GM10248 (cell line): ENCODE results near the gene ERBB4.

Experiments
- CTCF ChIA-PET: fragments of 300-600 bp; sonication (Branson Sonifier 250); formaldehyde crosslinking; extraction: SDS; loops from one replicate; lab custom pipeline; 2021; ENCODE audit warnings: antibody characterized with exemption; lab: Yijun Ruan, JAX
- POLR2A ChIA-PET: fragments of 350-650 bp; sonication (Branson Sonifier 250); formaldehyde crosslinking; extraction: SDS; loops from one replicate; lab custom pipeline; 2020; ENCODE audit warnings: antibody characterized with exemption; lab: Yijun Ruan, JAX
- DNase-seq: peaks from one replicate; pipeline ENCODE4 v3.0.0; 2012; ENCODE audit errors: extremely low spot score
- CTCF ChIP-seq: IDR thresholded peaks from 2 replicates; pipeline ENCODE4 v1.5.1; 2012; ENCODE audit warnings: mild to moderate bottlenecking, low read depth; ENCODE audit errors: extremely low read depth, missing control alignments, control extremely low read depth

The ERBB4 gene

DNA sequence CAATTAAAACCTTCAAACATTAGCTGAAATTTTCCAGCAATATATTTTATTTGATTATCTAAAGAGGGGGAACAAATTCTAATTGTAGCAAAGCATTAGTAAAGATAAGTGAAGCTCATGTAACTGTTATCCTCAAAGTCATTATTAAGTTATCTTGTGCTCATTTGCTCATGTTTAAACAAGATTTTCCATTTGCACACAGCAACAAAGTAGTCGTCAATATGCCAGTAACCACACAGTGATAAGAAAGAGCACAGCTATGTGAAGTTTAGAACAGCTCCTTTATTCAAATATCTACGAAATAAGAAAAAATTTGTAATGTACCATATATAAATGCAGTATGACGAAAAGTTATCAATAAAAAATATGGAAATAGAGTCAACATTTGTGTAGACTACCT is 159.5 kb downstream of the ERBB4 start:
- no peak for DNase-seq
- ChIA-PET POLR2A (no interaction called here), CTCF (interaction anchor here (0.8 kb wide), 1 partner anchor 12 kb away, joined by 3 read pairs; no protein-coding TSS in a partner anchor)
- TF ChIP-seq CTCF, result no peak

- POLR2A ChIA-PET, result no interaction called here
- CTCF ChIA-PET, result interaction anchor here (0.7 kb wide), 1 partner anchor 11 kb away, joined by 3 read pairs; no protein-coding TSS in a partner anchor
- TF ChIP-seq CTCF, result no peak
- DNase-seq, result no peak
These were observed 171.2 kb downstream of the ERBB4 start for GRCh38 chr2:212367431-212367830.

DNA sequence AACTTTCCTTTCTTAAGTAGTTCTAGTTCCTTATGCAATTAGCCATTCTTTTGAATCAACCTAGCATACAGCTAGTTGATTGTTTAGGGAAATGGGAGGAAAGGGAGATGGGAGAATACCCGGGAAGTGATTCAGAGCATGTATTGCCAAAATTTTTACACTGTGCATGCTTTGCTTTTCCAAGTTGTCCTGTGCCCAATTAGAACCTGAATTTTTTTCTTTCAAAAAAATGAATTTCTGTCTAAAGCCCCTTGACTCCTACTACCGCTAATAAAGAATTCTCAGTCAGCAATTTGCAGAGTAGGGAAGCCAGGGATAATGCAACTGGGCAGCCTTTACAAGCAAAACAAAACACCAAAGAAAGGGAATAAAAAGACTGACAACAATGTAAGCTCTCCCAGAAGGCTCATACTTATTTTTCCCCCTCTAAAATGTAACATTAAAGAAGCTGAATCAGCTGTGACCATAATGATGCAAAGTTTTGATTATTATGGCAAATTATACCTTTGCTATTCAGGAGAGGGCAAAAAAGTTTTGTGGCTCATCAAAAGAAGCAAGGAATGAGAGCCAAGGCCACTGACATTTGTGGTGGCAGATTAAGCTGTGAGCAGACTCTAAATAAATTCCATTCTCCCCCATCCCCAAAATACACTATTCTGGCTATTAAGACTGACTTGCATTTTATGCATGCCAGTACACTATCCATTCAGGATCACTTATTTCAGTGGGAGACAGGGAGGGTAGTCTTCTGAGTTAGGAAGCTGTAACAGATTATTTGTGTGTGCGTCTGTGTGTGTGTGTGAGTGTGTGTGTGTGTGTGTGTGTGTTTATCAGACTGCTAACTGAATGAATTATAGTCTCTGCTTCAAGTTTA is 174.3 kb downstream of the ERBB4 start:
- DNase-seq, result no peak
- TF ChIP-seq CTCF, result no peak
- POLR2A ChIA-PET, result no interaction called here
- CTCF ChIA-PET, result no interaction called here

GRCh38 chr2:212361174-212361756 is 177.3 kb downstream of the ERBB4 start:
- DNase-seq, result no peak
- ChIA-PET POLR2A (no interaction called here), CTCF (no interaction called here)
- no peak for TF ChIP-seq CTCF

GRCh38 chr2:212360068-212360460 is 178.5 kb downstream of the ERBB4 start:
- TF ChIP-seq CTCF, result no peak
- POLR2A ChIA-PET, result no interaction called here
- DNase-seq, result no peak
- CTCF ChIA-PET, result no interaction called here

DNA sequence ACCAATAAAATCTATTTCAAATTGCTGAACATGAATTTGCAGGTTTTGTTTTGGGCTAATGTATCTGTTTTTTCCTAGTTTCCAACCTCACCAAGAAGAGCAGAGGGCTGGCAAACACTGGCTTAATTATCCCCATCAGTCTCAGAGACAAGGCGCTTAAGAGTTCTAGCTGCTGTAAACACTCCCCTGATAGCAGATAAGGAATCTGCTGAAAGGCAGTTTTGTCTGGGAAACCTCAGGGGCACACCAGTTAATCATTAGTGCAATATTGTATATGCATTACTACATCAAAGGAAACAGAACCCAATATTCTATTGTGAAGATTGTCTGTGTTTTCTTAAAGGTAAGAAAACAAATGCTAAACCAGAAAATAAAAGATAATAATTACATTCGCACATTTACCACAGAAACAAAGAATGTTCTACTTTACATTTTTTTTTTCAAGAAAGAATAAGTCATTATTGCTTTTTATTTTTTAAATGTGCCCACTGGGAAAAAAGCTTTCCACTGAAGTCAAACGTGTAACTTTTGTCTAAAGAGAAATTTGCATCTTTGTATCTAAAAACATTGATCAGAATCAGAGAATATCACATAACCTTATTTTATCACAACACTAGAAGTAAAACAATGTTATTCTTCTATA is 179.1 kb downstream of the ERBB4 start:
- CTCF ChIA-PET, result no interaction called here
- no peak for DNase-seq
- POLR2A ChIA-PET, result no interaction called here
- no peak for TF ChIP-seq CTCF
